GM12865 (cell line): ENCODE measurements around the gene TTLL4.

ENCODE experiments used
- DNase-seq: peaks from one replicate; pipeline ENCODE4 v3.0.0; 2010; ENCODE audit warnings: low read depth
- H3K4me3 ChIP-seq: 2 replicates; pipeline ENCODE4 v1.5.1; 2011; ENCODE audit warnings: mild to moderate bottlenecking, low read depth, low read length, control low read depth
- CTCF ChIP-seq: IDR thresholded peaks from 2 replicates; pipeline ENCODE4 v1.5.1; 2011; ENCODE audit warnings: low read length, control low read depth, low read depth, inconsistent platforms; ENCODE audit not compliant: insufficient read depth; ENCODE audit errors: missing control alignments

Gene TTLL4

GRCh38 chr2:218743068-218743467, 32.4 kb downstream of the TTLL4 start:
- H3K4me3 ChIP-seq: no peak overlapping the region
- no peak for TF ChIP-seq CTCF
- peak; percentile 54 for DNase-seq

DNA sequence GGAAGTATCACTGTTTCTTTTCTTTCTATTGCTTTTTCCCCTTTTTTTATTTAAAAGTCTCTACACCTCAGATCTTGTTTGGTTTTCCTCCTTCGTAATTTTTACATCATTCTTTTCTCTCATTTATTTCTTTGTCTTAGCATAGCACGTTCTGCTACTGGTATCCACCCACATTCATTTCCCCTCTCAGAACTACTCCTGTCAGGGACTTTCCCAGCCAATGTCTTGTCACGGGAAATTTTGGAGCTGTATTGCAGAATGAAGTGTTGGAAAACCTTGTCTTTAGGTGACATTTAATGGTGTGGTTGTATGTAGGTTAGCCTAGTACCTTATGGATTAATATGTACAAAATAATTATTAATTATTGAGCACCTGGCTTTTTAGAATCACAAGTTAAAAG, 34.0 kb downstream of the TTLL4 start:
- no peak for TF ChIP-seq CTCF
- H3K4me3 ChIP-seq: no peak overlapping the region
- peak; percentile 45 for DNase-seq

- no peak overlapping the region for H3K4me3 ChIP-seq
- TF ChIP-seq CTCF: no peak
- peak; percentile 26 for DNase-seq
Measured at GRCh38 chr2:218745160-218745558, 34.5 kb downstream of the TTLL4 start.

- no peak for TF ChIP-seq CTCF
- no peak for DNase-seq
- no peak overlapping the region for H3K4me3 ChIP-seq
Measured at GRCh38 chr2:218745559-218746469, 35.2 kb downstream of the TTLL4 start.

DNA sequence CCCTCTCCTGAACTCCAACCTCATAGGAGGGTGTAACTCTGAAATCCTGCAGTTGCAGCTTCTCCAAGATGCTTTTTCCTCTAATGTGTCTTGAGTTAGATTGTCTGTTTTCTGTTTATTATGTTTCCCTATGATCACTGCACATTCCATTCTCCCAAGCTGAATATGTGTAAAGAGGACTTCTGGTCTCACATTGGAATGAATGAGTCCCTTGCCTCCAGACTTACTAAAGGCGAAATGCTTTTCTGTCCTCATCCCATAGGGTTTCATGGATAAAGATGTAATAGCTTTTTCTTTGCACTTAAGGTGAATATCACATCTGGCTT, 35.8 kb downstream of the TTLL4 start:
- TF ChIP-seq CTCF: no peak
- H3K4me3 ChIP-seq: no peak overlapping the region
- no peak for DNase-seq

DNA sequence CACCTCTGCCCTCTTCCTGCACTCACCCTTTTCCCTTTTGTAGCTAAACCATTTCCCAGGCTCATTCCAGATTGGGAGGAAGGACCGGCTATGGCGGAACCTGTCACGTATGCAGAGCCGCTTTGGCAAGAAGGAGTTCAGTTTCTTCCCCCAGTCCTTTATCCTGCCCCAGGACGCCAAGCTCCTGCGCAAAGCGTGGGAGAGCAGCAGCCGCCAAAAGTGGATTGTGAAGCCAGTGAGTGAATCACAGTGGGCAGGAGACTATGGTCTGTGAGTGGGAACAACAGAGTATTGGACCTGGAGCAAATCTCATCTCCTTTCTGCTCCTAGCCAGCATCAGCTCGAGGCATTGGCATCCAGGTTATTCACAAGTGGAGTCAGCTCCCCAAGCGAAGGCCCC, 36.3 kb downstream of the TTLL4 start:
- no peak for TF ChIP-seq CTCF
- no peak for DNase-seq
- H3K4me3 ChIP-seq: no peak overlapping the region
